Measurements from ENCODE around the gene CD163.
A peak's percentile ranks its signal among the peaks of the same experiment; 100 is the strongest.
"Not testable (repeated sequence)": the region's sequence is repeated elsewhere in the genome, so short reads cannot be mapped to it uniquely, and the experiment has no call there.

The CD163 gene

DNA sequence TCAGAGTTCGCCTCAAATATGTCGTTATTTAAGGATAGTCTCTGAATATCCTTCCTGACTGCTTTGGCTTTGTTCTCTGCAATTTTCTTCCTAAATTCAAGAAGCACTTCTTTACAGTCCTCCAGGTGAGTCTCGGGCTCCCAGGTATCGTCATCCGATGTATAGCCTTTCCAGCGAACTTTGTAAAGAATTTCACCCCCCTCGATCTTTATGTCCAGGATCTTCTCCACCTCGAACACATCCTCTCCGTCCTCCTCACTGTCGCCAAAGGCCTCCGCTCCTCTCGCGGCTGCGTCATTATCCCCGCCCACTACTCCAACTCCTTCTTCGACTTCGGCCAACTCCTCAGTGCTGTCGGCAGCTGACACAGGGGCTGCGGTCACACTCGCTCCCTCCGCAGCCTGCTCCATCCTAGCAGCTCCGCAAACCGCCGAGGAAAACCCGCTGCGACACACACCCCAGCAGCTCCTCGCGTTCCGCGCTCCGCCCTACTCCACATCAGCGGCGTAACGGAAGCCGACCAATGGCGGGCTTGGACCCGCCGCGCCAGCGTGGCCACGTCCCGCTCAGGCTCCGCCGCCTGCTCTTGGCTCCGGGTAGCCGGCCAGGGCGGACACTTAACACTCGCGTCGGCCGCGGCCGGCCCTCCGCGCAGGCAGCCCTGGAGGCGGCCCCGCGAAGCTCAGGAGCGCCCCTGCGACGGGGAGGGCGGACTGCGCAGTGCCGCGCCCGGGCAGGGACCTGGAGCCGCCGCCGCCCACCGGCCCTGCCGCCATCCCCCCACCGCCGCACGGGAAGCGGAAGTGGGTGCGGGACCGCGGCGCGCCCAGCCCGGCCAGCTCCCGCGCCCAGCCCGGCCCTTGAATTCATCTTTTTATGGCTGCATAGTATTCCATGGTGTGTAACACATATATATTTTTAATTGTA is 63.7 kb downstream of the CD163 start:
- DNase-seq (ENCODE audit: low read depth), result peak; percentile 65
- TF ChIP-seq, protein P1, sequence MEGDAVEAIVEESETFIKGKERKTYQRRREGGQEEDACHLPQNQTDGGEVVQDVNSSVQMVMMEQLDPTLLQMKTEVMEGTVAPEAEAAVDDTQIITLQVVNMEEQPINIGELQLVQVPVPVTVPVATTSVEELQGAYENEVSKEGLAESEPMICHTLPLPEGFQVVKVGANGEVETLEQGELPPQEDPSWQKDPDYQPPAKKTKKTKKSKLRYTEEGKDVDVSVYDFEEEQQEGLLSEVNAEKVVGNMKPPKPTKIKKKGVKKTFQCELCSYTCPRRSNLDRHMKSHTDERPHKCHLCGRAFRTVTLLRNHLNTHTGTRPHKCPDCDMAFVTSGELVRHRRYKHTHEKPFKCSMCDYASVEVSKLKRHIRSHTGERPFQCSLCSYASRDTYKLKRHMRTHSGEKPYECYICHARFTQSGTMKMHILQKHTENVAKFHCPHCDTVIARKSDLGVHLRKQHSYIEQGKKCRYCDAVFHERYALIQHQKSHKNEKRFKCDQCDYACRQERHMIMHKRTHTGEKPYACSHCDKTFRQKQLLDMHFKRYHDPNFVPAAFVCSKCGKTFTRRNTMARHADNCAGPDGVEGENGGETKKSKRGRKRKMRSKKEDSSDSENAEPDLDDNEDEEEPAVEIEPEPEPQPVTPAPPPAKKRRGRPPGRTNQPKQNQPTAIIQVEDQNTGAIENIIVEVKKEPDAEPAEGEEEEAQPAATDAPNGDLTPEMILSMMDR (IDR thresholded peaks at IDR 0.05; ENCODE audit: insufficient read depth, low read depth, low read length, missing control alignments), result no peak
- peak overlapping the region; percentile 41 for H3K4me3 ChIP-seq (ENCODE audit: low read length)

GRCh38 chr12:7438291-7438995 is 65.1 kb downstream of the CD163 start:
- not testable (repeated sequence) for DNase-seq (ENCODE audit: low read depth); H3K4me3 ChIP-seq (ENCODE audit: low read length)

DNA sequence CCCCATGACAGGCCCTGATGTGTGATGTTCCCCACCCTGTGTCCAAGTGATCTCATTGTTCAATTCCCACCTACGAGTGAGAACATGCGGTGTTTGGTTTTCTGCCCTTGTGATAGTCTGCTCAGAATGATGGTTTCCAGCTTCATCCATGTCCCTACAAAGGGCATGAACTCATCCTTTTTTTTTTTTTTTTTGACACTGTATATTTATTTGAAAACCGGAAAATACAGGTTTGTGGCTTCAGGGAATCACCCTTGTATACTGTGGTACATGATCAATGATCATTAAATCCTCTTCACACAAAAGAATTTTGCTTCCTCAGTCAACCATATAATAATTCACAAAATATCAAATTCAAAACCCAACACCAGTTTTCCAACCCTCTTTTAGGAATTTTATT is 66.1 kb downstream of the CD163 start:
- not testable (repeated sequence) for DNase-seq (ENCODE audit: low read depth); H3K4me3 ChIP-seq (ENCODE audit: low read length)

DNA sequence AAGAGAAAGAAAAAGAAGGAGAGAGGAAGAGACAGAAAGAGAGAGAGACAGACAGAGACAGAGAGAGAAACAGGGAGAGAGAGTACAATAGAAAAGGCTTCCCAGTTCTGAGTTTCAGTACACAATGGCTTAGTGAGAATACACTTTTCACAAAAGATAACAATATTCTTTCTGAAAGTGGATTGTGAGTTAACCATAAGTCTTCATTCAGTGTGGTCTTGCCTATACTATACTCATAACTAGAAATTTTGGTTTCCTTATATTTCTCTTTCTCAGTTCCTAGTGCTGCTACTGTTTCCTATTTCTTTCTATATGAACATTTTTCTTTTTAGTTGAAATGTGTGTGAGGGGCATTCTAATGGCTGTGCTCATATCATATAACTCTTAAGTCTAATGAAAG is 68.9 kb downstream of the CD163 start:
- no peak for DNase-seq (ENCODE audit: low read depth)
- TF ChIP-seq, protein P1 (IDR thresholded peaks at IDR 0.05; ENCODE audit: insufficient read depth, low read depth, low read length, missing control alignments), result no peak
- H3K4me3 ChIP-seq (ENCODE audit: low read length), result no peak overlapping the region

DNA sequence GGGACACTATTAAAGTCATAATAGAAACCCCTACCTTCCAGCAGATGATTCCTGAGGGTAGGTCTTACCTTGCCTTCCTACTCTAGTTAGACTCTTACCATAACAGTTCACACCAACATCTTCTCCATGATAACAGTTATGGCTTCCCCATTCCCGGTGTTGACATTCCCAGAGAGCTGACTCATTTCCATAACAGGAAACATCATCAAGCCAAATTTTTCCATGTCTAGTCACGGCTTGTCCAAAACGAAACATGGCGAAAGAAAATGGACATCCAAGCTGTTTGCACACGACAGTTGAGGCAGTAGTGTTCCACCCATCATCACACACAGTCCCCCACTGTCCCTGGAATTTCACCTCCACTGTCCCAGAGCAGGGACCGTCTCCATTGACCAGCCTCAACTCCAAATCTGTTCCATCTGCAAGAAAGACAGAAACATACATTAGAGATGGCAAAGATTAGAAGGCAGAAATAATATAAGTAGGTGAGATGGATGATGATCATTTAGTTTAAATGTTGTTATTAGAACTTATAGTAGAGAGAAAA is 70.2 kb downstream of the CD163 start:
- TF ChIP-seq, protein P1 (IDR thresholded peaks at IDR 0.05; ENCODE audit: insufficient read depth, low read depth, low read length, missing control alignments), result no peak
- peak; percentile 85 for DNase-seq (ENCODE audit: low read depth)
- no peak overlapping the region for H3K4me3 ChIP-seq (ENCODE audit: low read length)

DNA sequence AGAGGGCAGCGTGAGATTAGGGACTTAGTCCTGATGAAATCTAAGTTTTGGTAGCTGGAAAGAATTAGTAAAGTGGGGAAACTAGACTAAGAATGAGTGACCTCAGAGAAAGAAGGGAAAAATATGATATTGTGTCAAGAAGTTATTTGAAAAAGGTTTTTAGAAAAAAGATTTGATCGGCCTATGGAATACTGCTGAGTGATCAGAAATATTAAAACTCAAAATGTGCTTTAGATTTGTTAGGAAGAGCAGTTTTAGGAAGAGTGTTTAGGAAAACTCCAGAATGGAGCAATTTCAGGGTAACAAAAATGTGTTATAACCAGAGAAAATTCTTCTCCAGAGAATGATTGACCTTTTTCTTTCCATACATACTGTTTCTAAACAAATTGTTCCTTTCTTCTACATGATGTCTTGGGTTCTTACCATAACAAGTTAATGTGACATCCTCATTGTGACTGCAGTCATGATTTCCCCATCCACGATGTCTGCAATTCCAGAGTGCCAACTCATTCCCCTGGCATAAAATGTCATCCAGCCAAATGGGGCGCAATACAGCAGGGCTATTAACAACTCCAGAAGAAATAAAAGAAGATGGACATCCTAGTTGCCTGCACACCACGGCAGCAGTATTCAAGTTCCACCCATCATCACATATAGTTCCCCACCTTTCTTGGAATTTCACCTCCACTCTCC is 71.4 kb downstream of the CD163 start:
- TF ChIP-seq, protein P1 (IDR thresholded peaks at IDR 0.05; ENCODE audit: insufficient read depth, low read depth, low read length, missing control alignments), result no peak
- peak; percentile 22 for DNase-seq (ENCODE audit: low read depth)
- H3K4me3 ChIP-seq (ENCODE audit: low read length), result no peak overlapping the region
